ENCODE data around the gene NAXE. TPM values are rescaled to one million over a fixed set of nuclear protein-coding genes. Genes with fewer than 3 reads are reported as not detected.

Gene NAXE
- polyA plus RNA-seq, 3 donors: 46.5 to 65.9 (median 52.1) TPM

DNA sequence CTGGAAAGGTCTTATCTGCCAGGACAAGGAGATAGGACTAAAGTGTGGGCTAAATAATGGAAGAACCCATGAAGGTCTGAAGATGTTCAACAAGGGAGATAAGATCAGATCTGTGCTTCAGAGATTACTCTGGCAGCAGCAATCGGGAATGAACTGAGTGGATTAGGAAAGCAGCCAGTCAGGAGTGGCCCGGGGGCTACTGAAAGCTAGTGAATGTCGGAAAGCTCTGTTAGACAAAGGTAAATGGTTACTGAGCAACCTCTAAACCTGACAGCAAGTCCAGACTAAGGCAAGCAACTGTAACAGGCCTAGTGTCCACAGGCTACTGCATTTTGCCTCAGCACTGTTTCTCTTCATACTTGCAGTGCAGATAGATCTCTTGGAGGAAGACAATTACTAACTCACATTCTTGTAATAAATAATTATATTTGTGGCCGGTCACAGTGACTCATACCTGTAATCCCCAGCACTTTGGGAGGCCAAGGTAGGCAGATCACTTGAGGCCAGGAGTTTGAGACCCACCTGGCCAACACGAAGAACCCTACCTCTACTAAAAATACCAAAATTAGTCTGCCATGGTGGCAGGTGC, 31.7 kb upstream of the NAXE start:
- 81 to 87% (median 82%) methylated on average over 5 of the region's 5 CpGs for WGBS, 3 donors
- H3K27ac ChIP-seq (ENCODE audit: low read depth, low read length): no peak overlapping the region

DNA sequence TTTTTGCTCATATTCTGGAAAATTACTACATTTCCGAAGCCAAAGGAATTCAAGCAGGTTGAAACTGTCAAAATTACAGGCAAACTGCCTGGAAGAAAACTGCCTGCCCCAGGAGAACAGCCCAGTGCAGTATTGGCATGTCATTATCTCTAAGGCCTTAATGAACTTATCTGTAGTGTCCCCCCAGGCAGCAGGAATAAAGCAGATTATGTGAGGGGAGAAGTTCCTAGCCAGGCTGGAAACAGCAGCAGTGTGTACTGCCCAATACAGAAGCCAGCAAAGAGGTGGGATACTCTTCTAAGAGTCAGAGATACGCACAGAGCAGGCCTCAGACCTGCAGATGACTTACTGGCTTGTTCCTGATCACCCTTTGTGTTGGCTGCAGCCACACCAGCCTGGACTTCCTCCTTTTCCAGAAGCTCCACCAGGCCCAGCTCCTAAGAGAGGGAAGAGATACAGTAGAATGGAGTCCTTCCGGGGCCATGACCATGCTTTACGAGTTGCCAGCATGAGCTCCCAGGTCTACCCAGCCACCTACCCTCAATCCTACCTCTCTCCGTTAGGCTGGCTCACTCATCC, 30.9 kb upstream of the NAXE start:
- WGBS, 3 donors: 66 to 79% (median 76%) methylated on average over 5 of the region's 5 CpGs
- H3K27ac ChIP-seq (ENCODE audit: low read depth, low read length): no peak overlapping the region

DNA sequence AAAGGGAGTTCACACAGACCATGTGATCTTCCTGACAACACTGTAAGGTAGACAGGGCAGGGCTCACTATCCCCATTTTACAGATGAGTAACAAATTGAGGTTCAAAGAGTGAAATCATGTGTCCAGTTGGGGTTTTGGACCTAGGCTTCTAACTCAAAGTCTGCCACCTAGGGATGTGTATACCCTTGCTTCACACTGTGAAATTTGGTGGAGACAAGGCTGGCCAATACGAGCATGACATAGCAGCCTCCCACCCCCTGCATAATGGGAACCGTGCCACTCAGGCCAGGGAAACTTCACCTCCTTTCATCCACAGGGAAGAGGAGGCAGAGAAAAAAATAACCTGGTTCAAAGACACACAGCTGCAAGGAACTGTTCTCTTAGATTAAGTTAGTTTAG, 26.1 kb upstream of the NAXE start:
- H3K27ac ChIP-seq (ENCODE audit: low read depth, low read length): no peak overlapping the region
- WGBS, 3 donors: 79 to 88% (median 87%) methylated on average over 2 of the region's 2 CpGs

DNA sequence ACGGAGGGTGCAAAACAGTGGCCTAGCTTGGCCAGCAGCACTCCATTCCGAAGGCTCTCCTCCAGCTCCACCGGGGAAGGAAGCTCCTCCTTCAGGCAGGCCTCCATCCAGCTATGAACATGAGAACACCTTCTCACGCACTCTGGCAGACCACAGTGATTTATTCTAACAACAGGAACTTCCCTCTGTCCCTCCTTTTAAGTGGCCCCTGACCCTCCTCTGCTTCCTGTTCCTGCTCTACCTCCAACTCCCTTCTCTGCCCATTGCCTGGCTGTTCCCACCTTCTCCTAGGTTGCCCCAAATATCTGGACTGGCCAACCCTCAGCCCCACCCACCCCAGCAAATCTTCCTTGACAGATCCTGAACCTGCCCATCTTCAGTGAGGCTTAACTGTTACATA, 25.1 kb upstream of the NAXE start:
- WGBS, 3 donors: 85 to 88% (median 87%) methylated on average over 4 of the region's 4 CpGs

DNA sequence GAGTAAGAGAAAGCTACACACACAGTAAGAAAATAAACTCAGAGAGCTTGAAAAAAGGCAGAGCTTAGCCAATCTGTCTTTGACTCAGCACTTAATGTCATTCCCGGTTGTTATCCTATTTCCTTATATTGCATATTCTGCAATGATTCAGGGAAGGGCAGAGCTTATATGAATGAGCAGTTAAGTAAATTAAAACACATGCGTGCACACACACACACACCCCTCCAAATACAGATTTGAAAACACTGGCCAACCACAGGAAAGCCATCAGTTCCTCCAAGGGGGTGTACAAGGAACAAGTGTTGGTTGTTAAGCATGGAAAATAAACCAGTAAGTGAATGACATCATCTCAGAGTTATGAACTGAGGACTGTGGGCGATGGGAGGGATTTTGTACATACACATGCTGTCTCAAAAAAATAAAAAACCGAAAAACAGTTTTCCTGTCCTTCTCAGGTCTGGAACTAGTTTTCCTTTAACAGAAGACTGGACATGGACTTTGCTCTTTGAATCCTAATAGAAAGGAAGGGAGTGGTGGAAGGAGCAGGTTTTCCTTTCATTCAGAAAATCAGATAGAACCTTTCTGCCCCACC, 20.2 kb upstream of the NAXE start:
- 16 to 19% (median 17%) methylated on average over 4 of the region's 4 CpGs for WGBS, 3 donors
- H3K27ac ChIP-seq (ENCODE audit: low read depth, low read length): no peak overlapping the region

More for the DNA sequence above, 25.1 kb upstream of the NAXE start:
- H3K27ac ChIP-seq (ENCODE audit: low read depth, low read length): no peak overlapping the region

DNA sequence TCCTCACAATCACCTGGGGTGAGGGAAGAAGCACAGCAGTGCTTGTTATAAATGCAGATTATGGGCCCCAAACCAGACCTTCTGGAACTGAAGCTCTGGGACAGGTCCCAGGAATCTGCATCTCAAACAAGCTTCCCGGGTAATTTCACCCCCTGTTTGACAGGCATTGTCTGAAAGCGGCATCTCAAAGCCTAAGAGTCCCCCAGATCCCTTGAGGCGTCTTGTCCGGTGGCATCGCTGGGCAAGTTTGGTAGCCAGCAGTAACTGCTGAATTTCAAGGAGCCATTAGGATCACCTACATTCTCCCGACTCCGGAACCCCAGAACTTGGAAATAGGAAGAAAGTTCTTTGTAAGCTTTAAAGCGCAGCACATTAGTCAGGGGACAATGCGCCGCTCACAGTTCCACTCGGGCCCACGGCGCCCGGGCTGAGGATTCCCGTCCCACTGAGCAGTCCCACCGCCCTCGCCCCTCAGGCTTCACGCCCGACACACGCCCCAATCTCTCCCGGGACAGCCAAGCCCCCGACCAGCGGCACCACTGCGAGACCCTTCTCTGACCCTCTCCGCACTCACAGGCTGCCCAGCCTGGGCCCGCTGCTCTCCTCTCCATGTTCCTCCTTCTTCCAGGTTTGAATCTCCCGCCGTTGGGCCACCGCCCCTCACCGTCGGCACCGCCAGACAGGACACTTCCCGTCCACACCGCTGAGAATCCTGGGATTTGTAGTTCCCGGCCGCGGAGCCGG, 19.5 kb upstream of the NAXE start, which contains the start of gene IQGAP3:
TSS of gene IQGAP3 (minus strand) at position 647 of the 744 bp plus-strand sequence. CDS start at position 611, 36 bp downstream.
- WGBS, 3 donors: 1 to 2% (median 1%) methylated on average over 38 of the region's 38 CpGs

DNA sequence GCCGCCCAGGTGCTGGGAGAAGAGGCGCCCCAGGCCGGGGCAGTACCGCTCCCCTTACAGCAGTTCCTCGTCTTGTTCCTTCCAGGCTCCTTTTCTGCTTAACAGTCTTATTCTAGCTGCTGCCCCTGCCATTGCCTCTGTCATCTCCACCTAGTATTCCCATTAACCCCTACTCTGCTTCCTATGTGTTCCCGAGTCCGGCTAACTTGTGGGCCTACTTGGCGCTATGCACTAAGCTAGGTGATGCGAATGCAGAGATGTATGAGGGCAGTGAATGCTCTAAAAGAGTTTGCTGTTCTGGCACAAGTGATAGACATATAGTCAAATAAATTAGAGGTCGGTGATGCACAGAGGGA, 18.9 kb upstream of the NAXE start:
- 33 to 34% (median 33%) methylated on average over 10 of the region's 10 CpGs for WGBS, 3 donors

More for the DNA sequence above, 19.5 kb upstream of the NAXE start, which contains the start of gene IQGAP3:
- no peak within 1 kb of the TSS for H3K27ac ChIP-seq (ENCODE audit: low read depth, low read length)

DNA sequence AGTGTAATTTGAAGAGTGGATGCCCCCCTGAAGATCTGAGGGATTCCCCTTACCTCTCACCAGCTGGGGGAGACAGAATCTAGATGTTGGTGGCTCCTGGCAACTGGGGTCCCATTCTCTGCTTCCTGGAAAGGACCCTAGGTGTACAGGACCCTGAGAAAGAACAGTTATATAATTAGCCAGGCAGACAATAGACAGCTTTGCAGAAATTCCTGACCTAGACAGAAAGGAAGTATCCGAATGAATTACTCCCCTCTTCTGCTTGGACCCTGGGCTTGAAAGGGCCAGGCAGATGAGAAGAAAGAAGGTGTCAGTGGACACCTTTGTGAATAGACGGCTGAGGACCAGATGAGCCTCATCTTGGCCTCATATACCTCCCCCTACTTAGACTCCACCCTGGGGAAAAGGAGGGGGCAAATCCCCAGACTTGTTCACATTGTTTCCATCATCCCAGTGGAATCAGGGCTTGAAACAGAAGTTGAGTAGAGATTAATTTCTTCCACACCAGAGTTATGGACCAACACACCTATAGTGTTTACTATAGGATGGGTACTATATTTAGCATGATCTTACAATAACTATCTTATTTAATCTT, 17.4 kb upstream of the NAXE start:
- 48 to 56% (median 54%) methylated on average over 2 of the region's 2 CpGs for WGBS, 3 donors
- no peak overlapping the region for H3K27ac ChIP-seq (ENCODE audit: low read depth, low read length)

More for the DNA sequence above, 18.9 kb upstream of the NAXE start:
- H3K27ac ChIP-seq (ENCODE audit: low read depth, low read length): no peak overlapping the region

DNA sequence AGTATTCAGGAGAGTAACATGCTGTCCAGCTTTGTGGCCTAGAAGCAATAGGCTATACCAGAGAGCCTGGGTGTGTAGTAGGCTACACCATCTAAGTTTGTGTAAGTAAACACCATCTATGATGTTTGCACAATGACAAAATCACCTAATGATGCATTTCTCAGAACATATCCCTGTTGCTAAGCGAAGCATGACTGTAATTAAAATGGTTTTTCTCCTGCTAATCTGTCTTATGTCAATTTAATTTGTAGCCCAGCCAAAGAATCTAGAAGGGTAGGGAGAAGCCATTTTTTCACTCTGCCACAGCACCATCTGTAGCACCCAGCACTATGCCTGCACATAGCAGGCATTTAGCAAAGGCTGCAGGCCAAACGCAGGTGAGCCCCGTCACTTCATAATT, 14.0 kb upstream of the NAXE start:
- WGBS, 3 donors: 85 to 90% (median 88%) methylated on average over 3 of the region's 3 CpGs
- no peak overlapping the region for H3K27ac ChIP-seq (ENCODE audit: low read depth, low read length)

DNA sequence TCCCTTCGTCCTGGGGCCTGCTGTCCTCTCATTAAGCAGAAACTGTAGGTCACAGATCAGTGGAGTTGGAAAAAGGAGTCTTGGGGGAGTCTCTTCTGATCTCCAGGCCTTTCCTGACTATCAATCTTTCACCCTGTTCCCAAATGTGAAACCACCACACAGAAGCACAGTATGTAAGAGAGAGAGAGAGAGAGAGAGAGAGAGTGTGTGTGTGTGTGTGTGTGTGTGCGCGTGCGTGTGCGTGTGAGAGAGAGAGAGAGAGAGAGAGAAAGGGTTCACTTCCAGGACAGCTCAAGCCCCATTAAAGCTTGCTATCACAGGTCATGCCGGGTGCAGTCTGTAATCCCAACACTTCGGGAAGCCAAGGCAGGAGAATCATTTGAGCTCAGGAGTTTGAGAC, 13.5 kb upstream of the NAXE start:
- 36 to 72% (median 60%) methylated on average over 3 to 6 of the region's 7 CpGs for WGBS, 3 donors
- H3K27ac ChIP-seq (ENCODE audit: low read depth, low read length): no peak overlapping the region

DNA sequence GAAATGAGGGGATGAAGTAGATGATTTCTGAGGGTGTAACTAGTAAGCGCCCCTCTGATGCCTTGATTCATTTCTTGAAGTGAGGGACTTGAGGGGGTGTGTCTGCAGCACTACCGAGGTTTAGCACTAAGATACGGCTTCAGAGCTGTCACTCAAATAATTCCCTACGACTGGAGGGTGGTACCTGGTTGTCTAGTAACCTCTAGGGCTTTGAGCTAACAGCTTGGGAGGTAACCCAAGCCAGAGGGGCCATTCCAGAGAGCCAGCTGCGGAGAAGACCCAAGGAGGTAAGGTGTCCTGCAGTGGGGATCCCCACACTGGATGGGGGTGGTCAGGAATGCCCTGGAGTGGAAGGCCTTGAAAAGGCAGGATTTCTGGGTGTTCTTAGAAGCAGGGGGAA, 12.1 kb upstream of the NAXE start, which contains the start of gene TTC24:
TSS of gene TTC24 (plus strand) at position 252 of the 400 bp plus-strand sequence. CDS start 1,642 bp downstream, outside the sequence.
- 70 to 81% (median 78%) methylated on average over 5 of the region's 5 CpGs for WGBS, 3 donors

DNA sequence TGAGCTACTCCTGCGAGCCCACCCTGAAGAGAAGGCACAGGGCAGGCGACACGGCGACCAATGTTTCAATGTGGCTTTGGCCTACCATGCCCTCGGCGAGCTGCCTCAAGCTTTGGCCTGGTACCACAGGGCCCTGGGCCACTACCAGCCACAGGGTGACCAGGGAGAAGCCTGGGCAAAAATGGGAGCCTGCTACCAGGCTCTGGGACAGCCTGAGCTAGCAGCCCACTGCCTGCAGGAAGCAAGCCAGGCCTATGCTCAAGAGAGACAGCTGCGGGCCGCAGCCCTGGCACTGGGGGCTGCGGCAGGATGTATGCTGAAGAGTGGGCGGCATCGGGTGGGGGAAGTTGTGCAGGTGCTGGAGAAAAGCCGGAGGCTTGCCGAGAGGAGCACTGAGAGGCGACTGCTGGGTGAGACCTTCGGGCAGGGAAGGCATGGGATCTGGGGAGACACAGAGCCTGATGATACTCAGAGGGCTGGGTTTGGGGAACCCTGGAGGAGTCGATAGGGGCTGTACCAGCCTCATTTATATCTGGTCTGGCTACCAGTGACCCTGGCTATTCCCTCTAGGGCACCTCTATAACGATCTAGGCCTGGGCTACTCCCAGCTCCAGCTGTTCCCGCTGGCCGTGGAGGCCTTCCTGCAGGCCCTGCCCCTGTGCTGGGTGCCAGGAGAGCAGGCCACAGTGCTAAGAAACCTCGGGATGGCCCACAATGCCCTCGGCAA, 9.8 kb upstream of the NAXE start:
- WGBS, 3 donors: 60 to 76% (median 68%) methylated on average over 21 of the region's 21 CpGs
- no peak overlapping the region for H3K27ac ChIP-seq (ENCODE audit: low read depth, low read length)

More for the DNA sequence above, 12.1 kb upstream of the NAXE start, which contains the start of gene TTC24:
- no peak within 1 kb of the TSS for H3K27ac ChIP-seq (ENCODE audit: low read depth, low read length)

DNA sequence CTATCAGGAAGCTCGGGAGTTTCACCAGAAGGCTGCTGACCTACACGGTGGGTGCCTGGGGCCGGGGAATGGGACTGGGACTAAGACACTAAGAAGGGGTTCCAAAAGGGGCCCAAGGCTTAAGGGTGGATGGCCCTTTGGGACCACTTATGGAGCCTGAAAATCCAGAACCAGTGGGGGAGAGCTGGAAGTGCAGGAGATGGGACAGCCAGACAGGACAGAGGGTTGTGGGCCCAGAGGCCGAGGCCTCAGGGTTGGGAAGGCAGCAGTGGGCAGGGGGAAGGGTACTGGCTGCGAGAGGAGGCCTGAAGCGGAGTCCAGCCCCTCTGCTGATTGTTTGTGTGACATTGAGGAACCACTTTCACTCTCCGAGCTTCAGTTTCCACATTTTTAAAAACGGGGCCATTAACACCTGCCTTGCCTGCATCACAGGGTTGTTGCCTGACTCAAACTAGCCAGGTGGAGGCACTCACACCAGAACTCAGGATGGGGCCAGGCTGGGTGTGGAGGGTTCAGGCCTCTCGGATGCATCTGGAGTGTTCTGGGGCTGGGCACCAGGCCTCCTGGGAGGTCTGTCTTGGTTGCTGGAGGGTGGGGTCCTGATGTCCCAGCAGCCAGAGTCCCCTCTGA, 9.1 kb upstream of the NAXE start:
- 53 to 69% (median 68%) methylated on average over 9 of the region's 9 CpGs for WGBS, 3 donors

DNA sequence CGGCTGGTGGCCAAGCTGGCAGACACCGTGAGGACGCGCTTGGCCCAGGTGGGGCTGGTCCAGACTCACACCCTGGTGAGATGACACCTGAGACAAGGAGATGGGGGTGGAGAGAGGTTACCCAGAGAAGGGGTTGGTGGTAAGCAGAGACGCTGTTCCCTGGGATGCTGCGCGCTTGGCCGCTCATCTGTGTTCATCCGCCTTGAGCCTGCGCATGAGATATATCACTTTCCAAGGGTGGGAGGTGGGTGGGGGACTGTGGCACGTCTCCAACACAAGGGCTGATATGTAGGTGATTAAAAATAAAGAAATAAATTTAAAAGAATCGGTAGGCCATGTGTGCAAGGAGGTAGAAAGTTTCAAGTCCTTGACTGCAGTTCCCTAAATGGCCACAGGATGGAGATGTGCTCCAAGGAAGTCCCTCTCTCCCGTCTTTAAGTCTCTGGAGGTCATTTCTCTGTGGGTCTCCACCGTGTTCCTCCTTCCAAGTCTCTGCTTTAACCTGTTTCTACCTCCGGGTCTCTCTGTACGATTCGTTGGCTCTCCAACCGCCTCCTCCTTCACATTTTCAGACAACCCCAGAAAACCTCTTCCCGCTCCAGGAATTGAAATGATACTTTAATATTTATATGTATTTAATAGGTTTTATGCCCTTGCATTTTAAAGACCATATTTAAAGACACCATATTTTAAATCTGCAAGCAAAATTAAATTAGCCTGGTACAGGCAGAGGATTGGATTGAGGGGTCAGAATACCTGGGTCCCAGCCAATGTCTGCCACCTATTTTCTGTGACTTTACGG, 7.6 kb upstream of the NAXE start:
- 54 to 57% (median 56%) methylated on average over 20 of the region's 20 CpGs for WGBS, 3 donors
- H3K27ac ChIP-seq (ENCODE audit: low read depth, low read length): no peak overlapping the region

More for the DNA sequence above, 9.1 kb upstream of the NAXE start:
- H3K27ac ChIP-seq (ENCODE audit: low read depth, low read length): no peak overlapping the region

DNA sequence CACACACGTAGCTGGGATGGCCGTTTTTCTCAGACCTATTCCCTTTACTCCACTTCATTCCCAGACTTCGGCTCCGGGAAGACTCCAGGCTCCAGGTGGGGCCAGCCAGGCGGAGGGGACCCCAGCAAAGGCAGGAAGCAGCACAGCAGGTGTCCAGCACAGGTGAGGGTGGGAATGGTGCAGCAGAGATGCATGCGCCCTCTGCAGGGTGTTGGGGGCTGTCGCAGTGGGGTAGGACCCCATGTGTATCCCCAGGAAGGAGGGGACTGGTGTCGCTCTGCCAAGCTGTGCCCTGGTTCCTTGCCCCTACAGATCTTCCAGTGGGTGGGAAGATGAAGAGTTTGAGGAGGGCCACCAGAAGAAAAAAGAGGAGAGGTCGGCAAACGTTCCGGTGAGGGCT, 6.8 kb upstream of the NAXE start:
- 36 to 59% (median 48%) methylated on average over 11 of the region's 11 CpGs for WGBS, 3 donors
- no peak overlapping the region for H3K27ac ChIP-seq (ENCODE audit: low read depth, low read length)

DNA sequence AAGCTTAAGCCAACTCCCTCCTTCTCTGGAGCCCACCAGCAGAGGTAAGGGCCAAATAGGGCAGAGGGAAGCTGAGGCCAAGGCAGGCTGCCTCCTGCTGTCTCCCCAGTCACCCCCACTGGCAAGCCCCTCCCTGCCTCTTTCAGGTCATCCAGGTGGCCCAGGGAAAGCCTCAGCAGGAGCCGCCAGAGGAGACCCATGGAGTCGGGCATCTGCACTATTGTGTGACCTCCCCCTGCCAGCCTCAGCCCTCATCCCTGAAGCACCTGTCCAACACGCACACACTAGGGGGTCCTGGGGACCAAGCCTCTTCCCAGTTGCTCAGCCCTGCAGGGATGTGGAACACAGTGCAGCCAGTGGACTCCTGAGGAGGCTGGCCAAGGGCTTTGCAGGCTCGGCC, 5.3 kb upstream of the NAXE start:
- 68 to 75% (median 70%) methylated on average over 4 of the region's 4 CpGs for WGBS, 3 donors
- H3K27ac ChIP-seq (ENCODE audit: low read depth, low read length): no peak overlapping the region
